GM20000 (cell line): ENCODE results near the gene UBE2C.
"Not testable (repeated sequence)": the region's sequence is repeated elsewhere in the genome, so short reads cannot be mapped to it uniquely, and the experiment has no call there.

ENCODE experiments used
- DNase-seq: peaks from one replicate; pipeline ENCODE4 v3.0.0; 2012; ENCODE audit warnings: low spot score
- CTCF ChIP-seq: IDR thresholded peaks from 2 replicates; pipeline ENCODE4 v1.5.1; 2012; ENCODE audit warnings: mild to moderate bottlenecking, control low read depth; ENCODE audit errors: extremely low read depth, missing control alignments

UBE2C gene

GRCh38 chr20:45783656-45784294, 28.7 kb upstream of the UBE2C start:
- DNase-seq = no peak
- no peak for TF ChIP-seq CTCF

GRCh38 chr20:45788351-45788750, 24.1 kb upstream of the UBE2C start:
- no peak for TF ChIP-seq CTCF
- DNase-seq = no peak

GRCh38 chr20:45792317-45793118, 19.9 kb upstream of the UBE2C start:
- TF ChIP-seq CTCF = no peak
- DNase-seq = no peak

GRCh38 chr20:45796337-45797065, 15.9 kb upstream of the UBE2C start:
- no peak for TF ChIP-seq CTCF
- no peak for DNase-seq

GRCh38 chr20:45797510-45797909, 14.9 kb upstream of the UBE2C start:
- DNase-seq = not testable (repeated sequence)

GRCh38 chr20:45797955-45798354, 14.5 kb upstream of the UBE2C start:
- not testable (repeated sequence) for DNase-seq

- peak; percentile 62 for TF ChIP-seq CTCF
- peak; percentile 78 for DNase-seq
Measured at GRCh38 chr20:45798935-45799642, 13.4 kb upstream of the UBE2C start.

- DNase-seq = no peak
- TF ChIP-seq CTCF = no peak
Measured at GRCh38 chr20:45801851-45802250, 10.6 kb upstream of the UBE2C start.
